Right hindlimb (tissue), 1 donor: ENCODE data around the gene GPSM3.
"Not testable (repeated sequence)": the region's sequence is repeated elsewhere in the genome, so short reads cannot be mapped to it uniquely, and the experiment has no call there.

ENCODE experiments used
- DNase-seq: peaks from one replicate; pipeline ENCODE4 v3.0.0-alpha.2; 2018

Gene GPSM3

DNA sequence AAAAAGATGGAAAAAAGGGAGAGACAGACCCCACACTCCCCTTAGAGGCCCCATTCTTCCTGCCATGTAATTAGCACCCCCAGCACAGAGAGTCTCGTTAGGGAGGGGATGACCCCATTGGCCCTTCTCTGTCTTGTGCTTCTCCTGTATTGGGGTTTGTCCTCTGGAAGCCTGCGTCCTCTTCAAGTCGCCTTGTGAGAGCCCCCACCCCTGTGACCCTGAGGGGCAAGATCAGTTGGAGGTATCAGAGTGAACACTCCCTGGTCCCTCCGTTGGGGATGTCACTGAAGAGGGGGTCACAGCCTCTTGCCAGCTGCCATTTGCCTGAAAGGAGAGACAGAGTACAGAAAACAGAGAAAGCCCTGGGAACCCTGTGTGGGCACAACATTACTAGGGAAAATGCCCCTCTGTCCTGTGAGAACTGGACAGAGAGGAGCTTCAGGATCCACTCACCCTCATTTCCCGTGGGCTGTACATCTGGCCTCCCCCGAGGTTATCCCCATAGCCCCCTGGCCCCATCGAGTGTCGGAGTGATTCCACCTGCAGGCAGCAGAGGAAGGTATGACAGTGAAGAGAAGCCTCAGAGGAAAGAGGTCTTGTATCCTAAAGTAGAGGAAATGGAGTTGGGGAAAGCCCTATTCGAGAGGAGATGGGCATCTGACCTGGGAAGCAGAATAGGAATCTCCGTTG lies 6.1 kb downstream of the GPSM3 start:
- not testable (repeated sequence) for DNase-seq

DNA sequence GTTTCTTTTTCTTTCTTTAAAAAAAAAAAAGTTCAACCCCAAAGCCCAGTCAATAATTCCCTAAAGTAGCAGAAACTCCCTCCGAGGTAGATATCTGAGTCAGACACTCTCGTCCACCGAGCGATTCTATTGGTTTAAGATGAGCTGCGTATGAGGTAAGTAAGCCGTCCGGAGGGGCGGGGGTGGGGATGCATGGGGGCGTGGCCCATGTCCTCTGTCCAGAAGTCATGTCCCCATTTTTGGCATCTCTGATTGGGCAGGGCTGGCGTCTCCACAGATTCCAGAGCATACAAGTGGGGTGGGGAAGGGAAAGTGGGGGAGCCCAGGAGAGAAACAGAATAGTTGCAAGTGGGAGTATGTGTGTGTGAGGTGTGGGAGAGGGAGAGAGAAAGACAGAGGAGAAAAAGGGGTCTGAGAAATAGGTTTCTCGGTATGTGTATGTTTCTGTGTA lies 6.7 kb downstream of the GPSM3 start:
- peak; percentile 79 for DNase-seq

DNA sequence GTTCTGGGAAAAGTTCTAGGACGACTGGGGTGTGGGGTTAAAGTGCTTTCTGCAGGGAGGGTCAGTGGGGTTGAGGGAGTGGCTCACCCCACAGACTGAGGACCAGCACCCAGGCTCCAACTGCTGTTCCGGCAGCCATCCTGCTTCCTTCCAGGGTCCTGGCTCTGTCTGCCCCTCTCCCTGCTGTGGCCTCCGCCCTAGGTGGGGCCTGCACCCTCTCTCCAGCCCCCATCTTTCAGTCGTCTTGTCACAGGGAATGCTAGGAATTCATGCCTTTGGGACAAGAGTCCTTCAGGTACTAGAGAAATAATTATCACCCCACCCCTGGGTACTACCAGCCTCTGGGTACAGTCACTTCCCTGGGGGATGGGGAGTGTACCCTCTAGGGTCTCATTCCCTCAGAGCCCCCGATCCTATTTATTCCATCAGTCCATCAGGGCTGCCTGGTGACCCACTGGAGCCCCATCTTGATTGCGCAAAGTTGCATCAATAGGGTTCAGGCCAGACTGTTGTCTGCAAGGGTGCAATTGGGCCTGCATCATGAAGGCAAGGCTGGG lies 8.3 kb downstream of the GPSM3 start, which contains the start of gene AGER:
AGER (minus strand) TSS at position 170 of the 557 bp plus-strand sequence; CDS start at position 139, 31 bp downstream.
- no peak for DNase-seq

- no peak for DNase-seq
Observed at GRCh38 chr6:32183483-32184083, 8.9 kb downstream of the GPSM3 start.

- no peak for DNase-seq
Observed at GRCh38 chr6:32183030-32183429, 9.4 kb downstream of the GPSM3 start.

DNA sequence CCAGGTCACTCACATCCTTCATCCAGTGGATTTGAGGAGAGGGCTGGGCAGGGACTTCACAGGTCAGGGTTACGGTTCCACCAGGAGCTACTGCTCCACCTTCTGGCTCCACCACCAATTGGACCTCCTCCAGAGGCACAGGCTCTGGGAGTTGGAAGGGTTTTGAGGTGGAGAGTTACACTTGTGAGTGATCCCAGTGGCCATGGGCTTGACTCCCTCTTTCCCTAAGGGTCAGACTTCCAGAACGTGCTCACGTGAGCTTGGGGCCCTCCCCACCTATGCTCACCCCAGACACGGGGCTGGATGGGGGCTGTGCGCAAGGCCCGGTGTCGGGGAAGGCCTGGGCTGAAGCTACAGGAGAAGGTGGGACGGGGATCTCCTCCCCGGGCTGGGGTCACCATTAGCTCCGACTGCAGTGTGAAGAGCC lies 9.9 kb downstream of the GPSM3 start:
- no peak for DNase-seq

GRCh38 chr6:32181915-32182529 lies 10.4 kb downstream of the GPSM3 start:
- DNase-seq = no peak

GRCh38 chr6:32181148-32181702 lies 11.2 kb downstream of the GPSM3 start:
- no peak for DNase-seq

DNA sequence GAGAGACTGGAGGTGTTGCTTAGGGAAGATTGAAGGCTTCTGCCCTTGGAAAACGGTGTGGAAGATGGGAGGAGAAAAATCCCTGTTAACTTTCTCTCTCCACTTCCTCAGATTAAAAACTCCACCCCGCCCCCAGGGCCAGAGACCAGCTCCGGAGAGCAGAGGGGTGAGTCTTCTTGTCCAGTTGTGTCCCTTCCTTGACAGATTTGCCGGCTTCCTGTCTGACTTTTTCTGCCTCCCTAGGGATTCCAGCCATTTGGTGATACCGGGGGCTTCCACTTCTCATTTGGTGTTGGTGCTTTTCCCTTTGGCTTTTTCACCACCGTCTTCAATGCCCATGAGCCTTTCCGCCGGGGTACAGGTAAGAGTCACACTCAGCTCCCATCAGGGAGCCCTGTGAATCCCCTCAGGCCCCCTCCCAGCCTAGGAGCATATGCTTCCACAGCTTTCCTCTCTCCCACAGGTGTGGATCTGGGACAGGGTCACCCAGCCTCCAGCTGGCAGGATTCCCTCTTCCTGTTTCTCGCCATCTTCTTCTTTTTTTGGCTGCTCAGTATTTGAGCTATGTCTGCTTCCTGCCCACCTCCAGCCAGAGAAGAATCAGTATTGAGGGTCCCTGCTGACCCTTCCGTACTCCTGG lies 12.6 kb downstream of the GPSM3 start:
- no peak for DNase-seq

DNA sequence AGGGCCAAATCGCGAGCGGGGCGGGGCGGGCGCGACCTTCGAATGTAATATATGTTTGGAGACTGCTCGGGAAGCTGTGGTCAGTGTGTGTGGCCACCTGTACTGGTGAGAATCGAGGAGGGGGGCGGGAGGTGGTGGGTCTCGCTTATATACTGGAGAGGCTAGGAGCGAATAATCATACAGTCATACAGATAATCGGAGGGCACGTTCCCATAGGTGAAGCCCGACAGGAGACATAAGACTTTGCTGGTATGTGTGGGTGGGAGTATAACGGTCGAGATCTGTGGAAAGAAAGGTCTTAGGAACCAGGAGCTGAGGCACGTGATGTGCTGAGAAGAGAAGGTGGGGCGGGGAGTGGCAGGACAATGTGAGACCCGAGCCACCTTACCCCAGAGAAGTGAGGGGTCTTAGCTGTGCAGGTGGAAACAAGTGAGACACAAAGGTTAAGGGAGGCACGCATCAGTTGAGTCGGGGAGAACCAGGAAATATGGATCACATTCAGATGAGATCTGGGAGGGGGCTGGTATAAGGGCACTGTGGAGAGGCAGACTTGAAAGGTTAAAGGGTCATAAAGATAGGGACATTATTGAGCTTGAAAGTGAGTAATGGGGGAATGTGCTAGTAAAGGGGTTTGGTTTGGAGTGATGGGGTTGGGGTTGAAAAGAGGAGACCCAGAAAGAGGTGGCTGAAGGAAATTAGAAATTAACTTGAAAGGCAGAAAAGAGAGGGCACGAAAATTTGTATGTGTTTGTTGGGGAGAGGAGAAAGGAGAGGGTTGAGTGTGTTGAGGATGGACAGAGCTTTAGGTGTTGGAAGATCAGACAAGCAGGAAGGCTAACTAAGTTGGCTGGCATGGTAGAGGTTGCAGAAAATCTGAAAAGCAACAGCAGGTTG lies 13.6 kb downstream of the GPSM3 start:
- DNase-seq = no peak

GRCh38 chr6:32177788-32178546 lies 14.5 kb downstream of the GPSM3 start, which contains the start of gene RNF5:
Gene RNF5, plus strand, starts transcription at chr6:32178405. Its CDS starts 107 bp downstream, at chr6:32178512.
- DNase-seq = peak; percentile 99

DNA sequence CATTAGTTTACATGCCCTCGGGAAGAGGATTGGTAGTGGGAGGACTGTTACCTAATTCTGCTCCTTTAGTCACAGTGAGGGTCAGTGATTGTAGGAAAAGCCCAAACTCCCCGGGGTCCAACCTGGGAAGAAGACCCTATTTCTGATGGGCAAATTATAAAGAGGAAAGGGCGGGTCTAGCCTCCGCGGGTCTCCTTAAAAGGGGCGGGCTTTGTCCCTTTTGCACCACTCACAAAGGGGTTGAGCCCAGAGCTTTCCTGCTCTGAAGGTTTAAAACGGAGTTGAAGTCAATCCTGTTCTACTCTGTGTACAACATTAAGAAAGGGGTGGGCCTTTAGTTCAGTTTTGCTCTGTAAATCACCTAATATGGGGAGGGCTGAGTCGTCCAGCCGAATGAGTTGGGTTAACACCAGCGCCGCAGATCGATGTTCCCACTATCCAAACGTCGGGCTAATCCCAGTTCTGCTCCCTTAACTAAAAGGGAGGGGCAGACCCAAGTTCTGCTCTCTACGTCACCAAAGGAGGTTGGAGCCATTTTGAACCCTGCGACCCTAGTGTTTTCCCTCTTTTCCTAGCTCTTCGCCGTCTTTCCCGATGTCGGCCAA lies 15.2 kb downstream of the GPSM3 start:
- no peak for DNase-seq

DNA sequence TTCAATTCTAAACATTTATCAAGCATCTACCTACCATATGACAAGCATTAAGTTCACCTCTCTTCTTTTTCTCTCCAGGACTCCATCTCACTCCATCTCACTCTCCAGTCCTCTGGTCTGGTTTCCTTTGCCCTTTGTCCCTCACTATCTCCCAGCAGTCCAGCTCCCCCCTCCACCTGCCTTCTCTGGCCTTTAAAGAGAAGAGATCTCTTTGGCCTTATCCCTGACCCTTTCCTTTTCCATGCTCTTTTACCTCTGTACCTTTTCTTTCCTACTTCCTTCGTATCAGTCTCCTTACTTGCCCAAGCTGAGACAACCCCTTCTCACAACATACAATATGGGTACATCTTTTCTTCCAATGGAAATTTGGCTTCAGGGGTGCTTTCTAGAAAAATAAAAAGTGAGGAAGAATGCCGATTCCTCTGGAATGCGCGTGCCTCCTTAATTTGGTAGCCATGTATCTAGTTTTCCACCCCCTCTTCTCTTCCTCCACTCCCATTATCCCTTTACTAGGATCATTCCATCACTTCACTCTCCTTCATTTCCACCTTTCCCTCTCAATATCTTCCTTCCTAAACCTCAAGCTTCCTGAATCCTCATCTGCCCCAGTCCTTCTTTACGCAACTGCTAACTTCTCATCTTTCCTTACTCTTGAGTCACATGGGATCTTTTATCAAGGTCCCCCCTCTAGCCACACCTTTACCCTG lies 15.8 kb downstream of the GPSM3 start:
- no peak for DNase-seq

- DNase-seq = peak; percentile 98
Observed at GRCh38 chr6:32175711-32176475, 16.6 kb downstream of the GPSM3 start, which contains the start of gene AGPAT1. Gene AGPAT1, minus strand, starts transcription at chr6:32176084. Its CDS starts 4,588 bp downstream, at chr6:32171496.

DNA sequence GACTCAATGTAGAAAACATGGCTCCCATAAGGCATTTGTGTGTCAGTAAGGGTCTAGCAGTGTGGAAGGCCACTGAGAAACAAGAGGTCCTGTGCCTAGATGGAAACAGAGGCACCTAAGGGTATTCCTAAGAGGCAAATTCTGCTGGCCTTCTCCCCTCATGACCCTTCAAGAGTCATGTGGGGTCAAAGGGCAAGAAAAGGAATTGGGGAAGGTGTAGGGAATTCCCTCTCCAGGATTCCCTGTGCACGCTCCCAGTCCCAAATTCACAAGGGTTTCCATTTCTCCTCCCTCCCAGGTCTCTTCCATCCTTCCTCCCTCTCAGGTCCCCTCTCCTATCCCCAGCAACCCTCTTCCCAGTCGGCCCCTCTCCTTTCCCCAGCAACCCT lies 17.1 kb downstream of the GPSM3 start:
- DNase-seq = no peak

- no peak for DNase-seq
Observed at GRCh38 chr6:32174416-32174815, 18.0 kb downstream of the GPSM3 start.

GRCh38 chr6:32173051-32173727 lies 19.3 kb downstream of the GPSM3 start:
- DNase-seq = no peak

GRCh38 chr6:32171234-32171633 lies 21.2 kb downstream of the GPSM3 start:
- no peak for DNase-seq
